MM.1S (cell line): Measurements from ENCODE around the gene TUNAR.

Experiments used
- CTCF ChIP-seq: fragments of 300-600 bp; sonication (generic); IDR thresholded peaks from 2 replicates; pipeline ENCODE4 v1.5.1; 2016; ENCODE audit warnings: antibody characterized with exemption, low read length, mixed read lengths
- EZH2 ChIP-seq: fragments of 300-600 bp; sonication (generic); optimal IDR thresholded peaks from 2 replicates; pipeline ENCODE3; 2017; ENCODE audit warnings: low read depth, mild to moderate bottlenecking, antibody characterized with exemption, low read length, mixed read lengths

GRCh38 chr14:95961481-95961880, 84.8 kb downstream of the TUNAR start:
- TF ChIP-seq CTCF (no peak), EZH2 (no peak)
